HepG2 (cell line): ENCODE data around the gene TECTA. TPM values are rescaled to one million over a fixed set of nuclear protein-coding genes. Genes with fewer than 3 reads are reported as not detected.

Source experiments
- ARNTL ChIP-seq: sonication (generic); formaldehyde crosslinking; IDR thresholded peaks from 2 replicates; pipeline ENCODE4 v1.4.0; 2020; ENCODE audit warnings: mild to moderate bottlenecking, missing genetic modification reagents
- CREB1 ChIP-seq, 2 experiments: fragments of 450-650 bp in 1 of 2; IDR thresholded peaks; 2 replicates each; pipeline ENCODE4 v1.6.1; 2016 to 2017; ENCODE audit warnings: control low read depth in 1 of 2, mild to moderate bottlenecking in 1 of 2, missing compliant biosample characterization in 1 of 2, missing genetic modification characterization in 1 of 2
- GTF3A ChIP-seq: sonication (generic); formaldehyde crosslinking; conservative IDR thresholded peaks from 2 replicates; pipeline ENCODE4 v1.4.0; 2020; ENCODE audit warnings: mild to moderate bottlenecking, missing genetic modification reagents
- GZF1 ChIP-seq: sonication (generic); formaldehyde crosslinking; IDR thresholded peaks from 2 replicates; pipeline ENCODE4 v1.5.1; 2020; ENCODE audit warnings: mild to moderate bottlenecking, missing genetic modification reagents
- HNRNPUL1 ChIP-seq: fragments of 200-400 bp; formaldehyde crosslinking; IDR thresholded peaks from 2 replicates; pipeline ENCODE4 v1.6.1; 2017; ENCODE audit warnings: low read depth, mild to moderate bottlenecking, low read length, moderate library complexity
- HOXA9 ChIP-seq: sonication (generic); formaldehyde crosslinking; IDR thresholded peaks from 2 replicates; pipeline ENCODE4 v1.8.1; 2022; ENCODE audit warnings: missing genetic modification reagents, mild to moderate bottlenecking, moderate library complexity, borderline replicate concordance
- KDM2A ChIP-seq: sonication (generic); formaldehyde crosslinking; IDR thresholded peaks from 2 replicates; pipeline ENCODE4 v1.4.0; 2020; ENCODE audit warnings: low read depth, missing genetic modification reagents, borderline replicate concordance
- KDM6A ChIP-seq: IDR thresholded peaks from 2 replicates; pipeline ENCODE4 v1.6.1; 2016; ENCODE audit warnings: low read depth
- MAFG ChIP-seq: sonication (generic); formaldehyde crosslinking; IDR thresholded peaks from 2 replicates; pipeline ENCODE4 v1.5.1; 2020; ENCODE audit warnings: mild to moderate bottlenecking, missing genetic modification reagents
- NFE2L1 ChIP-seq: sonication (generic); formaldehyde crosslinking; IDR thresholded peaks from 2 replicates; pipeline ENCODE4 v1.4.0; 2020; ENCODE audit warnings: missing genetic modification reagents, mild to moderate bottlenecking, borderline replicate concordance
- PCBP2 ChIP-seq: fragments of 200-400 bp; formaldehyde crosslinking; optimal IDR thresholded peaks from 2 replicates; pipeline ENCODE3; 2018; ENCODE audit warnings: low read length, low read depth; ENCODE audit not compliant: poor library complexity, severe bottlenecking
- PHF20 ChIP-seq: sonication (generic); formaldehyde crosslinking; IDR thresholded peaks from 2 replicates; pipeline ENCODE4 v1.5.0; 2020; ENCODE audit warnings: mild to moderate bottlenecking, missing genetic modification reagents
- PLRG1 ChIP-seq: fragments of 450-650 bp; conservative IDR thresholded peaks from 2 replicates; pipeline ENCODE4 v1.6.1; 2016
- SATB2 ChIP-seq: sonication (generic); formaldehyde crosslinking; IDR thresholded peaks from 2 replicates; pipeline ENCODE4 v1.5.0; 2020; ENCODE audit warnings: missing genetic modification reagents
- STAG1 ChIP-seq: sonication (generic); formaldehyde crosslinking; IDR thresholded peaks from 2 replicates; pipeline ENCODE4 v1.4.0; 2020; ENCODE audit warnings: missing genetic modification reagents
- THYN1 ChIP-seq: sonication (generic); formaldehyde crosslinking; IDR thresholded peaks from 2 replicates; pipeline ENCODE4 v1.8.1; 2023; ENCODE audit warnings: low read depth, mild to moderate bottlenecking, moderate library complexity, missing genetic modification reagents, borderline replicate concordance
- XBP1 ChIP-seq: sonication (generic); formaldehyde crosslinking; IDR thresholded peaks from 2 replicates; pipeline ENCODE4 v1.5.0; 2020; ENCODE audit warnings: missing genetic modification reagents
- ZBTB7A ChIP-seq: sonication (generic); formaldehyde crosslinking; IDR thresholded peaks from 2 replicates; pipeline ENCODE4 v1.8.0; 2022; ENCODE audit warnings: mild to moderate bottlenecking, missing genetic modification reagents
- ZMYM4 ChIP-seq: sonication (generic); formaldehyde crosslinking; IDR thresholded peaks from 2 replicates; pipeline ENCODE4 v1.8.1; 2023; ENCODE audit warnings: mild to moderate bottlenecking, missing genetic modification reagents
- ZNF230 ChIP-seq: sonication (generic); formaldehyde crosslinking; IDR thresholded peaks from 2 replicates; pipeline ENCODE4 v1.4.0; 2020; ENCODE audit warnings: mild to moderate bottlenecking, missing genetic modification reagents
- ZNF30 ChIP-seq: sonication (generic); formaldehyde crosslinking; IDR thresholded peaks from 2 replicates; pipeline ENCODE4 v1.5.0; 2020; ENCODE audit warnings: mild to moderate bottlenecking, missing genetic modification reagents
- ZNF460 ChIP-seq: sonication (generic); formaldehyde crosslinking; IDR thresholded peaks from 2 replicates; pipeline ENCODE4 v1.5.1; 2020; ENCODE audit warnings: missing genetic modification reagents, mild to moderate bottlenecking, borderline replicate concordance
- ZNF563 ChIP-seq: sonication (generic); formaldehyde crosslinking; IDR thresholded peaks from 2 replicates; pipeline ENCODE4 v1.8.0; 2022; ENCODE audit warnings: mild to moderate bottlenecking, moderate library complexity, missing genetic modification reagents
- ZNF605 ChIP-seq: sonication (generic); formaldehyde crosslinking; IDR thresholded peaks from 2 replicates; pipeline ENCODE4 v1.8.0; 2022; ENCODE audit warnings: mild to moderate bottlenecking, missing genetic modification reagents
- ZSCAN20 ChIP-seq: sonication (generic); formaldehyde crosslinking; IDR thresholded peaks from 2 replicates; pipeline ENCODE4 v1.4.0; 2020; ENCODE audit warnings: missing genetic modification reagents, mild to moderate bottlenecking, borderline replicate concordance
- polyA plus RNA-seq, 8 experiments: library from polyadenylated mRNA; depleted of rRNA in 3 of 8; stranded (reverse) in 7 of 8; unstranded in 1 of 8; fragments of >200 nt; fragmentation: Illumina TruSeq in 4 of 8; extraction: Trizol in 4 of 8; gene quantifications; 2 replicates each; pipeline versions ENCODE4 v1.2.1 to v1.2.3, GENCODE V29; 2011 to 2016; ENCODE audit warnings: low read depth in 4 of 8, missing spikeins in 1 of 8, mixed read lengths in 1 of 8; ENCODE audit not compliant: insufficient read depth in 1 of 8
- total RNA-seq, 5 experiments: library from RNA; depleted of rRNA; stranded (reverse); fragments of >200 nt; fragmentation: Illumina TruSeq; extraction: Trizol; gene quantifications; 2 replicates each; pipeline ENCODE4 v1.2.3, GENCODE V29; 2016; ENCODE audit warnings: low read depth in 1 of 5
- TF ChIP-seq, protein P1 (sequence below): sonication (generic); formaldehyde crosslinking; IDR thresholded peaks from 2 replicates; pipeline ENCODE4 v1.8.1; 2022; ENCODE audit warnings: low read depth, mild to moderate bottlenecking, missing genetic modification reagents
- TF ChIP-seq, protein P2 (sequence below): sonication (generic); formaldehyde crosslinking; IDR thresholded peaks from 2 replicates; pipeline ENCODE4 v1.5.0; 2020; ENCODE audit warnings: mild to moderate bottlenecking, missing genetic modification reagents

The TECTA gene
- total and polyA plus RNA-seq, 2 of the 13 experiments (the other 11 are each of a cell fraction or from before 2014, with no cell fraction given) = 0.04 to 0.17 TPM

DNA sequence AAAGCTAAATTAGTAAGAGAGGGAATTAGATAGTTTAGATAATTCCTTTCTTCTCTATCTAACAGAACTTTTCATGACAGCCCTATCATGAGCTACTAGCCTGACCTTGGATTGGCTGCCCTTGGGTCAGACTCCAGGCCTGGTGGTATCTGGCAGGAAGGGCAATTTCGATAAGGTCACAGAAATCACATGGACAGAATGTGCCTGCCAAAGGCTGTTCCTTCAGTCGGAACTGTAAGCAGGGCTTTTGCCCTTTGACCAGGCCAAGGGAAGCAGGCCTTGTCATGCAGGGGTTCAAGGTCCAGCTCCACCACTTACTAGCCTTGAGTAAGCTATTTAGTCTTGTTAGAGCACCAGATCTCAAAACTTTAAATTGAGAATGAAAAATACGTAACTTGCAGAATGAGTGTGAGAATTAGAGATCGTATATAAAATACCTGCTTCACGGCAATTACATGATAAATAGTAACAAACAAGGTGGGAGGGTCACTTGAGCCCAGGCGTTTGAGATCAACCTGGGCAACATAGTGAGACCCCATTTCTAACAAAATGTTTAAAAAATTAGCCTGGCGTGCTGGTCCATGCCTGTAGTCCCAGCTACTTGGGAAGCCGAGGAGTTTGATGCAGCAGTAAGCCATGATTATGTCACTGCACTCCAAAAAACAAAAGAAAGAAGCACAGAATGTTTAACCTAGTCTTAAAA is 130.7 kb downstream of the TECTA start (continued):
- peak; percentile 96 for TF ChIP-seq ZMYM4 (CRISPR knock-in tag)
- TF ChIP-seq KDM6A (CRISPR knock-in tag) = peak; percentile 62; the same call in 1 of the 2 replicates
- no peak for TF ChIP-seq STAG1
- TF ChIP-seq, protein P1, sequence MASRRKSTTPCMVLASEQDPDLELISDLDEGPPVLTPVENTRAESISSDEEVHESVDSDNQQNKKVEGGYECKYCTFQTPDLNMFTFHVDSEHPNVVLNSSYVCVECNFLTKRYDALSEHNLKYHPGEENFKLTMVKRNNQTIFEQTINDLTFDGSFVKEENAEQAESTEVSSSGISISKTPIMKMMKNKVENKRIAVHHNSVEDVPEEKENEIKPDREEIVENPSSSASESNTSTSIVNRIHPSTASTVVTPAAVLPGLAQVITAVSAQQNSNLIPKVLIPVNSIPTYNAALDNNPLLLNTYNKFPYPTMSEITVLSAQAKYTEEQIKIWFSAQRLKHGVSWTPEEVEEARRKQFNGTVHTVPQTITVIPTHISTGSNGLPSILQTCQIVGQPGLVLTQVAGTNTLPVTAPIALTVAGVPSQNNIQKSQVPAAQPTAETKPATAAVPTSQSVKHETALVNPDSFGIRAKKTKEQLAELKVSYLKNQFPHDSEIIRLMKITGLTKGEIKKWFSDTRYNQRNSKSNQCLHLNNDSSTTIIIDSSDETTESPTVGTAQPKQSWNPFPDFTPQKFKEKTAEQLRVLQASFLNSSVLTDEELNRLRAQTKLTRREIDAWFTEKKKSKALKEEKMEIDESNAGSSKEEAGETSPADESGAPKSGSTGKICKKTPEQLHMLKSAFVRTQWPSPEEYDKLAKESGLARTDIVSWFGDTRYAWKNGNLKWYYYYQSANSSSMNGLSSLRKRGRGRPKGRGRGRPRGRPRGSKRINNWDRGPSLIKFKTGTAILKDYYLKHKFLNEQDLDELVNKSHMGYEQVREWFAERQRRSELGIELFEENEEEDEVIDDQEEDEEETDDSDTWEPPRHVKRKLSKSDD (CRISPR knock-in tag) = no peak
- TF ChIP-seq ZNF605 (CRISPR knock-in tag) = peak; percentile 72
- TF ChIP-seq THYN1 (CRISPR knock-in tag) = no peak
- TF ChIP-seq KDM2A (CRISPR knock-in tag) = 0 out of 2 replicates have a peak, but pooled peaks have one; percentile 36
- TF ChIP-seq ZNF30 (CRISPR knock-in tag) = no peak
- TF ChIP-seq ZSCAN20 = no peak
- no peak for TF ChIP-seq XBP1
- TF ChIP-seq CREB1 (IDR thresholded peaks at IDR 0.05) = no peak
- TF ChIP-seq CREB1 (CRISPR knock-in tag; IDR thresholded peaks at IDR 0.05) = no peak
- TF ChIP-seq ZNF460 (CRISPR knock-in tag) = no peak
- TF ChIP-seq PLRG1 = no peak
- TF ChIP-seq MAFG = no peak
- 0 out of 2 replicates have a peak, but pooled peaks have one; percentile 26 for TF ChIP-seq ZNF563 (CRISPR knock-in tag)
- TF ChIP-seq ZBTB7A (CRISPR knock-in tag) = no peak
- no peak for TF ChIP-seq HOXA9 (CRISPR knock-in tag)
- TF ChIP-seq NFE2L1 = no peak
- TF ChIP-seq HNRNPUL1 = no peak
- TF ChIP-seq GTF3A = no peak
- TF ChIP-seq PCBP2 = no peak
- TF ChIP-seq, protein P2, sequence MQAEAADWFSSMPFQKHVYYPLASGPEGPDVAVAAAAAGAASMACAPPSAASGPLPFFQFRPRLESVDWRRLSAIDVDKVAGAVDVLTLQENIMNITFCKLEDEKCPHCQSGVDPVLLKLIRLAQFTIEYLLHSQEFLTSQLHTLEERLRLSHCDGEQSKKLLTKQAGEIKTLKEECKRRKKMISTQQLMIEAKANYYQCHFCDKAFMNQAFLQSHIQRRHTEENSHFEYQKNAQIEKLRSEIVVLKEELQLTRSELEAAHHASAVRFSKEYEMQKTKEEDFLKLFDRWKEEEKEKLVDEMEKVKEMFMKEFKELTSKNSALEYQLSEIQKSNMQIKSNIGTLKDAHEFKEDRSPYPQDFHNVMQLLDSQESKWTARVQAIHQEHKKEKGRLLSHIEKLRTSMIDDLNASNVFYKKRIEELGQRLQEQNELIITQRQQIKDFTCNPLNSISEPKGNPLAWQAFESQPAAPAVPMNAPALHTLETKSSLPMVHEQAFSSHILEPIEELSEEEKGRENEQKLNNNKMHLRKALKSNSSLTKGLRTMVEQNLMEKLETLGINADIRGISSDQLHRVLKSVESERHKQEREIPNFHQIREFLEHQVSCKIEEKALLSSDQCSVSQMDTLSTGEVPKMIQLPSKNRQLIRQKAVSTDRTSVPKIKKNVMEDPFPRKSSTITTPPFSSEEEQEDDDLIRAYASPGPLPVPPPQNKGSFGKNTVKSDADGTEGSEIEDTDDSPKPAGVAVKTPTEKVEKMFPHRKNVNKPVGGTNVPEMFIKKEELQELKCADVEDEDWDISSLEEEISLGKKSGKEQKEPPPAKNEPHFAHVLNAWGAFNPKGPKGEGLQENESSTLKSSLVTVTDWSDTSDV = no peak
- TF ChIP-seq SATB2 = no peak
- TF ChIP-seq PHF20 (CRISPR knock-in tag) = no peak
- TF ChIP-seq ZNF230 = 0 out of 2 replicates have a peak, but pooled peaks have one; percentile 64
- TF ChIP-seq GZF1 (CRISPR knock-in tag) = no peak
- TF ChIP-seq ARNTL = peak; percentile 88
